ENCODE results near the gene CHD9NB.

CHD9NB gene

GRCh38 chr16:53052519-53053501 is at the start of gene CHD9NB:
TSS of gene CHD9NB (minus strand) at chr16:53052897. CDS start at chr16:53044158, 8,739 bp downstream.
- H3K36me3 ChIP-seq (ENCODE audit: insufficient read depth, low read length) = no peaks in the 10 kb centered on the region
- H3K4me1 ChIP-seq (ENCODE audit: insufficient read depth, low read length) = peaks cover 14% of the 10 kb centered on the region
- no peaks in the 10 kb centered on the region for H3K9me3 ChIP-seq (ENCODE audit: control insufficient read depth, insufficient read depth, low read length)
- no peak within 1 kb of the TSS; the same call in 1 of the 2 replicates for H3K9ac ChIP-seq (ENCODE audit: low read depth, low read length)

GRCh38 chr16:53100889-53101288 is 48.2 kb upstream of the CHD9NB start:
- no peak overlapping the region for H3K9ac ChIP-seq (ENCODE audit: low read depth, low read length)
- peaks cover 12% of the 10 kb centered on the region; the same call in 1 of the 2 replicates for H3K4me1 ChIP-seq (ENCODE audit: insufficient read depth, low read length)
- H3K9me3 ChIP-seq (ENCODE audit: control insufficient read depth, insufficient read depth, low read length) = no peaks in the 10 kb centered on the region
- no peaks in the 10 kb centered on the region for H3K36me3 ChIP-seq (ENCODE audit: insufficient read depth, low read length)

DNA sequence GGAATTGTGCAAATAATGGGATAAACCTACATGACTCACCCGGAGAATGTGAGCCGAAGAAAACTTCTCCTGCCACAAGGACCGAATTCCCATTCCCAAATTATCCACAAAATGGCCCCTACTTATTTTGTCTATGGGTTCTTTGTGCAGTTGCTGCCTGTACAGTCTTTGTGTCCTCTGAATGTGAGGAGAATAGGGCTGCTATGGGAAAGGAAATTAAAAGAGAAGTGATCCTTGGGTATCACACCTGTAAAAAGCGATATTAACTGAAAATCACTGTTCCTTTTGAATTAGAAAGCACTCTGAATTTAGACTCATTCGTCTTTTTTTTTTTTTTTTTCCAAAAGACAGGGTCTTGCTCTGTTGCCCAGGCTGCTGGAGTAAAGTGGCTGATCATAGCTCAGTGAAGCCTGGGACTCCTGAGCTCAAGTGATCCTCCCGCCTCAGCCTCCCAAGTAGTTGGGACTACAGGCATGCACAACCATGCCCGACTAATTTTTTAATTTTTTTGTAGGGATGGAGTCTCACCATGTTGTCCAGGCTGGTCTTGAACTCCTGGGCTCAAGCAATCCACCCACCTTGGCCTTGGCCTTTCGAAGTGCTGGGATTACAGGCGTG is 47.5 kb upstream of the CHD9NB start:
- H3K9me3 ChIP-seq (ENCODE audit: control insufficient read depth, insufficient read depth, low read length) = no peaks in the 10 kb centered on the region
- H3K36me3 ChIP-seq (ENCODE audit: insufficient read depth, low read length) = no peaks in the 10 kb centered on the region
- peak overlapping the region; percentile 52 for H3K9ac ChIP-seq (ENCODE audit: low read depth, low read length)
- peaks cover 12% of the 10 kb centered on the region; the same call in 1 of the 2 replicates for H3K4me1 ChIP-seq (ENCODE audit: insufficient read depth, low read length)

GRCh38 chr16:53099318-53100130 is 46.8 kb upstream of the CHD9NB start:
- peak overlapping the region; percentile 52 for H3K9ac ChIP-seq (ENCODE audit: low read depth, low read length)
- no peaks in the 10 kb centered on the region for H3K36me3 ChIP-seq (ENCODE audit: insufficient read depth, low read length)
- no peaks in the 10 kb centered on the region for H3K9me3 ChIP-seq (ENCODE audit: control insufficient read depth, insufficient read depth, low read length)
- peaks cover 12% of the 10 kb centered on the region; the same call in 1 of the 2 replicates for H3K4me1 ChIP-seq (ENCODE audit: insufficient read depth, low read length)

GRCh38 chr16:53098526-53099317 is 46.0 kb upstream of the CHD9NB start:
- H3K9me3 ChIP-seq (ENCODE audit: control insufficient read depth, insufficient read depth, low read length) = no peaks in the 10 kb centered on the region
- H3K36me3 ChIP-seq (ENCODE audit: insufficient read depth, low read length) = no peaks in the 10 kb centered on the region
- H3K4me1 ChIP-seq (ENCODE audit: insufficient read depth, low read length) = peaks cover 15% of the 10 kb centered on the region
- peak overlapping the region; percentile 52 for H3K9ac ChIP-seq (ENCODE audit: low read depth, low read length)

DNA sequence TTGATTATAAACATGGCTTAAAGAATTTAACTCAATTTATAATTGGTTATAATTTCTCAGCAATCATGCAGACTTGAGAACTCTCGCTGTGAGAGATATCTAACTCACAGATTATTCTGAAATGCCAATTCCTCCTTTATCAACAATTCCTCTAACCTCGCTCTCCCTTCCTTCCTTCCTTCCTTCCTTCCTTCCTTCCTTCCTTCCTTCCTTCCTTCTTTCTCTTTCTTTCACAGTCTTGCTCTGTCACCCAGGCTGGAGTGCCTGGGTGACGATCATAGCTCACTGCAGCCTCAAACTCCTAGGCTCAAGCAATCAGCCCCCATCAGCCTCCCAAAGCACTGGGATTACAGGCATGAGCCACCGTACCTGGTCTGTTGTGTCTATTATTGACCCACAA is 44.5 kb upstream of the CHD9NB start:
- H3K36me3 ChIP-seq (ENCODE audit: insufficient read depth, low read length) = no peaks in the 10 kb centered on the region
- no peaks in the 10 kb centered on the region for H3K9me3 ChIP-seq (ENCODE audit: control insufficient read depth, insufficient read depth, low read length)
- no peak overlapping the region for H3K9ac ChIP-seq (ENCODE audit: low read depth, low read length)
- peaks cover 24% of the 10 kb centered on the region for H3K4me1 ChIP-seq (ENCODE audit: insufficient read depth, low read length)

GRCh38 chr16:53094013-53094630 is 41.4 kb upstream of the CHD9NB start:
- Histone ChIP-seq H3K9me3 (ENCODE audit: control insufficient read depth, insufficient read depth, low read length) (no peaks in the 10 kb centered on the region), H3K36me3 (ENCODE audit: insufficient read depth, low read length) (no peaks in the 10 kb centered on the region), H3K9ac (ENCODE audit: low read depth, low read length) (no peak overlapping the region), H3K4me1 (ENCODE audit: insufficient read depth, low read length) (peaks cover 46% of the 10 kb centered on the region)

GRCh38 chr16:53093162-53093744 is 40.6 kb upstream of the CHD9NB start:
- Histone ChIP-seq H3K9ac (ENCODE audit: low read depth, low read length) (no peak overlapping the region), H3K9me3 (ENCODE audit: control insufficient read depth, insufficient read depth, low read length) (no peaks in the 10 kb centered on the region), H3K36me3 (ENCODE audit: insufficient read depth, low read length) (no peaks in the 10 kb centered on the region), H3K4me1 (ENCODE audit: insufficient read depth, low read length) (peaks cover 39% of the 10 kb centered on the region)

GRCh38 chr16:53092284-53092683 is 39.6 kb upstream of the CHD9NB start:
- H3K4me1 ChIP-seq (ENCODE audit: insufficient read depth, low read length) = peaks cover 39% of the 10 kb centered on the region
- no peak overlapping the region for H3K9ac ChIP-seq (ENCODE audit: low read depth, low read length)
- no peaks in the 10 kb centered on the region for H3K36me3 ChIP-seq (ENCODE audit: insufficient read depth, low read length)
- no peaks in the 10 kb centered on the region for H3K9me3 ChIP-seq (ENCODE audit: control insufficient read depth, insufficient read depth, low read length)

DNA sequence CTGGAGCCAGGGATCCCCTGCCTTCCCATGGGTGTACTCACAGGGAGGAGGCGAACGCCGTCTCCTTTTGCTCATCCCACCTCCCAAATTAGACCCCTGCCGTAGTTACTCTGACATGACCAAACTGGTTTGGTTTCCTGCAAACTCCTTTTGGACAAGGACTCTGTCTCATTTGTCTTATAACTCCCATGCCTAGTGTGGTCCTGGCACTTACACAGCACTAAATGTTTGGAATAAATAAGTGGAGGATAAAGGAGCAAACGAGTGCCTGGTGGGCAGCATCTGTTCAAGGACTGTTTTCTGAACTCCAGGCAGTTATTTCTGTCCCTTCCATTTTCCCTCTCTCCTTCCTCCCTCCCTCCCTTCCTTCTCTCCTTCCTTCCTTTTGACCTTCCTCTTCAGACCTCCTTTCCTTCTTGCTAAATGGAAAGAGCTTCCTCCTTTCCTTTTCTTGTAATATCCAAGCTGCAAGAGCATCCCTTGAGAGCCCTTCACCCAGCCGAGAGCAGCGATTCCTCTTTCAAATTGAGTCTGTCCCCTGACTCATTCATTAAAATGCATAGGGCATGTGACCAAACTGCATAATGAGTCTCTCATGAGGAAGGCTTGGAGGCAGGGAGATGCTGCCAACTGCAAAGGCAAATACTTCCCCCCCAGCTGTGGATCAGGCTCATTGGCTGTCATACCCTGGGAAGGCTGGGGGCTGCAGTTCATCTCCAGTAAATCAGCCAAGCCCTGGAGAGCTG is 38.9 kb upstream of the CHD9NB start:
- Histone ChIP-seq H3K9ac (ENCODE audit: low read depth, low read length) (peak overlapping the region; percentile 12; the same call in 1 of the 2 replicates), H3K36me3 (ENCODE audit: insufficient read depth, low read length) (no peaks in the 10 kb centered on the region), H3K4me1 (ENCODE audit: insufficient read depth, low read length) (peaks cover 44% of the 10 kb centered on the region), H3K9me3 (ENCODE audit: control insufficient read depth, insufficient read depth, low read length) (no peaks in the 10 kb centered on the region)

- Histone ChIP-seq H3K9ac (ENCODE audit: low read depth, low read length) (0 out of 2 replicates have a peak overlapping the region, but pooled peaks have one; percentile 12), H3K36me3 (ENCODE audit: insufficient read depth, low read length) (no peaks in the 10 kb centered on the region), H3K9me3 (ENCODE audit: control insufficient read depth, insufficient read depth, low read length) (no peaks in the 10 kb centered on the region), H3K4me1 (ENCODE audit: insufficient read depth, low read length) (peaks cover 49% of the 10 kb centered on the region)
These were observed 38.1 kb upstream of the CHD9NB start for GRCh38 chr16:53090591-53091411.

DNA sequence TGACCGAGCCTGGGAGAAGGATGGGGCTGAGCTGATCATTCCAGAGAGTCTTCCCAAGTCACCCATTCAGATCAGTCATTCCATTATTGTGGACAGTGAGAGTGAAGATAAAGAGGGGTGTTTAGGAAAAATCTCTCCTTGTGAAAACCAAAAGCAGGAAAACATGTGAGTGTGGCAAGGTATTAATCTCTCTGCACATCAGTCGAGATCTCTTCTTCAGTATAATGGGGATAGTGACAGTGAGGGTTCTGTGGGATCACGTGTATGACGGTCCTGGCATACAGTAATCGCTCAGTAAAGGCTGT is 37.5 kb upstream of the CHD9NB start:
- H3K9me3 ChIP-seq (ENCODE audit: control insufficient read depth, insufficient read depth, low read length) = no peaks in the 10 kb centered on the region
- H3K36me3 ChIP-seq (ENCODE audit: insufficient read depth, low read length) = no peaks in the 10 kb centered on the region
- no peak overlapping the region for H3K9ac ChIP-seq (ENCODE audit: low read depth, low read length)
- peaks cover 54% of the 10 kb centered on the region for H3K4me1 ChIP-seq (ENCODE audit: insufficient read depth, low read length)
